SU-DHL-6 (cell line): ENCODE results near the gene C1QTNF8.

Experiments used
- EZH2phosphoT487 ChIP-seq: fragments of 200-600 bp; sonication (generic), shearing (Covaris generic); conservative IDR thresholded peaks from 2 replicates; pipeline ENCODE4 v1.6.1; 2018; ENCODE audit warnings: mild to moderate bottlenecking, antibody characterized with exemption, low read length, moderate library complexity, mixed read lengths
- TF ChIP-seq, protein P1 (sequence below): fragments of 200-600 bp; sonication (generic); IDR thresholded peaks from one replicate; pipeline ENCODE4 v1.5.1; 2017; ENCODE audit warnings: antibody characterized with exemption, mild to moderate bottlenecking, low read length, moderate library complexity; ENCODE audit not compliant: insufficient read depth, poor library complexity, severe bottlenecking

DNA sequence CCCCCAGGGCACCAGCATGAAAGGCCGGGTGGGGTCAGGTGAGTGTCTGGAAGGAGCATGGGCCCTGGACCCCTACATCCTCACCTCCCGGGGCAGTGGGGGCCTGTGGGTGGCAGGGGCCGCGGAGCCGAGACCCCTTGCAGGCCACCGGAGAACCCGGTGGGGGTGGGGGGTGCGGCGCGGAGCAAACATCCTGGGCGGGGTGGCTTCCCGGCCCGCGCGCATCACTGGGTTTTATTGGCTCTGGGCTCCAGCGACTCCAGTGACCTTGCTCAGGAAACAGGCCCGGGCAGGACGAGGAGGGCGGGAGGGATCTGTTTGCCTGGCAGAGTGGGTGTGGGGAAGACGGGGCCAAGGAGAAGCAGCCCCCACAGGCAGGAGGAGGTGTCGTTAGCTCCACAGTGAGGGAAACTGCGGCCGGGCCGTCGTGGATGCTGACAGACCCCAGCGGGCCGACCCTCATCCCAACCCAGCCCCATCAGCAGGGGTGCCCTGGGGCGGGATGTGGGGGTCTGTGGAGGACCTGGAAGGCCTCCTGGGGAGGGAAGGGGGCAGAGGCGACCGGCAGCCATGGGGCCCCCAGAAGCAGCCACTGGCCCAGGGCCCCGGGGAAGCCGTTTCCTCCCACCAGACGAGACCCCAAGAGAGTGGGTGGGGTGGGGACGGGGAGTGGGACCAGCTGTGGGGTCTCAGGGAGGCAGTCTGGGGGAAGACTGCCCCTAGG lies 12.9 kb downstream of the C1QTNF8 start:
- TF ChIP-seq, protein P1, sequence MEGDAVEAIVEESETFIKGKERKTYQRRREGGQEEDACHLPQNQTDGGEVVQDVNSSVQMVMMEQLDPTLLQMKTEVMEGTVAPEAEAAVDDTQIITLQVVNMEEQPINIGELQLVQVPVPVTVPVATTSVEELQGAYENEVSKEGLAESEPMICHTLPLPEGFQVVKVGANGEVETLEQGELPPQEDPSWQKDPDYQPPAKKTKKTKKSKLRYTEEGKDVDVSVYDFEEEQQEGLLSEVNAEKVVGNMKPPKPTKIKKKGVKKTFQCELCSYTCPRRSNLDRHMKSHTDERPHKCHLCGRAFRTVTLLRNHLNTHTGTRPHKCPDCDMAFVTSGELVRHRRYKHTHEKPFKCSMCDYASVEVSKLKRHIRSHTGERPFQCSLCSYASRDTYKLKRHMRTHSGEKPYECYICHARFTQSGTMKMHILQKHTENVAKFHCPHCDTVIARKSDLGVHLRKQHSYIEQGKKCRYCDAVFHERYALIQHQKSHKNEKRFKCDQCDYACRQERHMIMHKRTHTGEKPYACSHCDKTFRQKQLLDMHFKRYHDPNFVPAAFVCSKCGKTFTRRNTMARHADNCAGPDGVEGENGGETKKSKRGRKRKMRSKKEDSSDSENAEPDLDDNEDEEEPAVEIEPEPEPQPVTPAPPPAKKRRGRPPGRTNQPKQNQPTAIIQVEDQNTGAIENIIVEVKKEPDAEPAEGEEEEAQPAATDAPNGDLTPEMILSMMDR = no peak
- no peak for TF ChIP-seq EZH2phosphoT487
